ENCODE data around the gene GP1BB.

GP1BB gene

DNA sequence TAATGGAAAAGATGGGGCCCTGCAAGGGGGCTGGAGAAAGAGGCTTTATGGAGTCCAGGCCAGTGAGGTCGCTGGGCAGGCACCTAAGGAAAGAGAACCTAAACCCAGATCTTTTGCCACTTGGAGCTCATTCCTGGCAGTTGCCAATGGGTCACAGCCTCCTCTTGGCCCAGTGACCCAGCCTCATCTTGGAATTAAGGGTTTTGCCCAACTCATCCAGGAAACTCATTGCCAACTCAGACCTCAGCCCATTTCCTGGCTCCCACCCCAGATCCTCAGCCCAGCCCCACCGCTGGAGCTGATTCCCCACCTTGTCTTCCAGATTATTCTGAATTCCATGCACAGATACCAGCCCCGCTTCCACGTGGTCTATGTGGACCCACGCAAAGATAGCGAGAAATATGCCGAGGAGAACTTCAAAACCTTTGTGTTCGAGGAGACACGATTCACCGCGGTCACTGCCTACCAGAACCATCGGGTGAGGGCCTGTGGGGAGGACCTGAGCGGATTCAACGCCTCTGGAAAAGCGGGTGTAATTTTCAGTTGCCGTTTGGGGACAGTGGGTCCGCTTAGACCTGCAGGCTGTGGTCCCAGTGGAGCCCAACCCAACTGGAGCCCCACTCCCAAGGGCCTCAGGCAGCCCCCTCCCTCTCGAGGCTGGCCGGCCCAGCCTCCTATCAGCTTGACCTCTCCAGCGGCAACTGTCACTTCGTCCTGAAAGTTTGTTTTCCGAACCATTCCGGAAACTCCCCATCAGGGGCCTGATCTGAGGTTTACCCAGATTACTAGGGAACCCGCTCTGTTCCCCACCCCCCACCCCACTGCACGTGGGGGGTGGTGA is 41.5 kb downstream of the GP1BB start:
- no peak for DNase-seq

DNA sequence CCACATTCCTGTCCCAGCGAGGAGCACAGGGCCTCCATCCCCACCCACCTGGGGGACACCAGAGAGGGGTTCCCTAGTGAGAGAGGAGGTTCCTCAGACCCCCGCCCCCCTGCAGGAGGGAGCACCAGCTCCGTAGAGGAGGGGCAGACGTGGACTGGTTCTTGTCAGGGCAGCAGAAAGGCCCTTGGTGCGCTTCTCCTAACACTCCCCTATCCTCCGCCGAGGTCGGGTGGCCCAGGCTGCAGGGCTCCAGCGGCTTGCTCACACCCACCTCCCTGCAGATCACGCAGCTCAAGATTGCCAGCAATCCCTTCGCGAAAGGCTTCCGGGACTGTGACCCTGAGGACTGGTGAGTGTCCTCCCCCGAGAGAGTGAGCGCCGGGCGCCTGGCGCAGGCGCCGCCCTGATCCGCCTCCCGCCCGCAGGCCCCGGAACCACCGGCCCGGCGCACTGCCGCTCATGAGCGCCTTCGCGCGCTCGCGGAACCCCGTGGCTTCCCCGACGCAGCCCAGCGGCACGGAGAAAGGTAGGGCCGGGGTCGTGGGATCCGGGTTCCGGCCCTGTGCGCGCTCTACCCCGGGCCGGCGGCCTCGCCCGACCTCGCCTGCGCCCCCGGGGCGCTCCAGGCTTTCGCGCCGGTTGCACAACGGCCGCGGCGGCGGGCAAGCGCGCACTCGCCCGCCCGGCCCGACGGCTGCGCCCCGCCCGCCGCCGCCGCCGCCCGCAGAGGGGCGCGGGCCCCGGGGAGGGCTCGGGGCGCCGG is 42.3 kb downstream of the GP1BB start:
- DNase-seq, result no peak

DNA sequence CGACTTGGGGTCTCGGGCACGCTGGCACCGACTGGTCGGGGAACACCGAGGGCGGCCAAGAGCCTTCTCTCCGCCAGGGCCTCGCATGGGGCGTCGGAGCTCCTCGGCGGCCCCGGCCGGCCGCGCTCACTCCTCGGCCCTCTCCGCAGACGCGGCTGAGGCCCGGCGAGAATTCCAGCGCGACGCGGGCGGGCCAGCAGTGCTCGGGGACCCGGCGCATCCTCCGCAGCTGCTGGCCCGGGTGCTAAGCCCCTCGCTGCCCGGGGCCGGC is 42.8 kb downstream of the GP1BB start:
- no peak for DNase-seq

DNA sequence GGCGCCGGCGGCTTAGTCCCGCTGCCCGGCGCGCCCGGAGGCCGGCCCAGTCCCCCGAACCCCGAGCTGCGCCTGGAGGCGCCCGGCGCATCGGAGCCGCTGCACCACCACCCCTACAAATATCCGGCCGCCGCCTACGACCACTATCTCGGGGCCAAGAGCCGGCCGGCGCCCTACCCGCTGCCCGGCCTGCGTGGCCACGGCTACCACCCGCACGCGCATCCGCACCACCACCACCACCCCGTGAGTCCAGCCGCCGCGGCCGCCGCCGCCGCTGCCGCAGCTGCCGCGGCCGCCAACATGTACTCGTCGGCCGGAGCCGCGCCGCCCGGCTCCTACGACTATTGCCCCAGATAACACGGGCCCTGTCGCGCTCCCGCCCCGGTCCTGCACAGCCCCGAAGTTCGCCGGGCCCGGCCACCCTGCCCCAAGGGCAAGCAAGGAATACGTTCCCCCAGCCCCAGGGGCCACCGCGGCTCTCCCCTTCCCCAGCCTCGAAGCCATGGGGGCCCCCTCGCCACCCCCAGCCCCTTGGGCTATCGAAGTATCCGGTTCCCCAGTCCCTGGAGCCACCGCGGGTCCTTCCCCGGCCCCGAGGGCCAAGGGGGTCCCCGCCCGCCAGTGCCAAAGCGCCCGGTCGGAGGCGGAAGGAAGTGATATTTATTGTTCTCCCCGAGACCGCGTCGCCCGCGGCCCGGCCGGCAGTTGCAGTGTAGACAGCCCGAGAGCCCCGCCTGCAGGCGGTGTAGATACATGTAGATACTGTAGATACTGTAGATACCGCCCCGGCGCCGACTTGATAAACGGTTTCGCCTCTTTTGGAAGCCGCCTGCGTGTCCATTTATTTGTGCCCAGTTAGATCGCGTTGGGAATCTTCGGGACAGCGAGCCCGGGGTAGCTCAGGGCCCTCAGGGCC is 43.4 kb downstream of the GP1BB start:
- DNase-seq, result no peak

DNA sequence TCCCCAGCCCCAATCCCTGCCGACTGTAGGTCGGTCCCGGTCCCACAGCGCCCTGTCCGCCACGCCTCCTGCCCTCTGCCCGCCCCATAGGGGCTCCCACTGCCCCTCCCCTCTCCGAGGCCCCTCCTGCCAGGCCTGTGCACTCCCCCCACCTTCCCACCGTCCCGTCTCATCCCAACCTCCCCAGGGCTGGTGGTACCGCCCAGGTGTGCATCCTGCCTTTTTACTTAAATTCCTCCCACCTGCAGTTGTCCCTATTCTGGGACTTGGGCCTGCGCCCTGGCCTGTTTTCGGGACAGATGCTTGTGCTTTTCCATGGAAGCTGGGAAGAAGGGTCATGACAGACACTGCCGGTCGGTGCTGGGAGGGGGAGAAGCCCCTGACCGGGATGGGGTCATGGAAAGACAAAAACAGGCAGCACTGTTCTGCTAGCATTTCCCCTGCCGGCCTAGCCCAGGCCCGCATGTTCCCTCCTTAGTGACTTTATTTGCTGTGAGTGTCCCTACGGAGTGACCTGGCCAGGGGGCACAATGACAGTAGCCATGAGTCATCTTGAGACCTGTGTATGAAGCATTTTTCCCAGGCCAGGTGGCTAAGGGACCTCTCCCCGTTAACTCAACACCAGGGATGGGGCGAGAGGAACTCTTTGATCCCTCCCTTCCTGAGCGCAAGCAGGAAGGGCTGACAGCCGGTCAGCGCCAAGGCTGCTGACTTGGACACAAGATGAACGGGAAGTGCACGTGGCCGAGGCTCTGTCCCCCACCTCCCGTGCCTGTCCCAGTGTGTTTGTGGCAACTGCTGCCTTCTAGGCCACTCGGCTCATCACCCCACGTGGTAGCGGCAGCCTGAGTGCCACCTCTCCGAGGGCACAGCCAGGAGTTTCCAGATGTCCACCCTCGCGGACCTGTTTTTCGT is 44.3 kb downstream of the GP1BB start:
- no peak for DNase-seq

DNA sequence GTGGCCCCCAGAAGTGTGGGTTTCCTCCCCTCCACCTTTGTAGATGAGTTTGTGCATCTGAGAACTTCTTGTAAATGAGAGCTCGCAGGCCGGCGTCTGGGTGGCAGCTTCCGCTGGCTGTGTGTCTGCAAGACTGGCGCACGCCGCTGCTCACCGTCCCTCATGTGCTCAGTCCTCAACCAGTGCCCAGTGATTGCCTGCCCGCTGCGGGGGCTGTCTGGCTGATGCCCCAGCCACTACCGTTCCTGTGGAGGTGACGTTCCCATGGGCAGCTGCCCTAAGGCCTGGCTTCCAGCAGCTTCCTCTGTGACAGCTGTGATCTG is 46.0 kb downstream of the GP1BB start:
- no peak for DNase-seq

DNA sequence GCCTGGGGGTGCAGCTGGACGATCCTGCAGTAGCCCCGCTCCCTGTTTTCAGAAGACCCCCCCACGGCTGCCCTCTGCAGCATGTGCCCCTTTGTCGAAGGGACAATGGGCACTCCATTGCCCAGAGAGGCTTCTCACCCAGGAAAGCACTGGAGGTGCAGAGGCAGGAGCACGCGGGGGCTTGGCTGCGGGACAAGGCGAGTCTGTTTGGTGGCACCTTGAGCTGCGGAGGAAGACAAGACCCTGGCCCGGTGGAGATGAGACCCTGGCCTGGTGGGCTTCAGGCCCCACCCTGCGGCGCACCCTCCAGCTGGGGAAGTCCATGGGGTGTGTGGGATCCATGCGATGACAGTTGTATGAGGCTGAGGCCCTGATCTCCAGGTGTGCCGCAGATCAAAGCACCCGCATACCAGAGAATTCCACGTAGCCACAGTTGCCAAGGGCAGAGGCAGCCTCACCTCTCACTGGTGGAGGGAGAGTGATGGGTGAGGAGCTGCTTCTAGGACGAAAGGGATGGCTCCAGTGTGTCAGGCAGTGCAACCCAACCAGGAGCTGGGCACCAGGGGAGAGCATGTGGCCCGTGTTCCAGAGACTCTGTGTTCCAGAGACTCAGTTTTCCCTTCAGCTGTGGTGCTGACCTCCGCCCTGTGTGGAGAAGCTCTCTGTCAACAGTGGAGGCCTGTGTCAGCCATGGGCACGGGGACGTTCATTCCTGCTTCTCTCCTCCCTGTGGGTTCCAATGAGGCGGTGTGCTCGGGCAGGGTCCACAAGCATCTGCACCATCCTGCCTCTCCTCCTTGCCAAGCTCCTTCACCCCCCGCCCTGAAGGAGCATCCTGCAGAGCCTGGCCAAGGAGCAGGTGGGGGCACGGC is 47.2 kb downstream of the GP1BB start:
- no peak for DNase-seq

DNA sequence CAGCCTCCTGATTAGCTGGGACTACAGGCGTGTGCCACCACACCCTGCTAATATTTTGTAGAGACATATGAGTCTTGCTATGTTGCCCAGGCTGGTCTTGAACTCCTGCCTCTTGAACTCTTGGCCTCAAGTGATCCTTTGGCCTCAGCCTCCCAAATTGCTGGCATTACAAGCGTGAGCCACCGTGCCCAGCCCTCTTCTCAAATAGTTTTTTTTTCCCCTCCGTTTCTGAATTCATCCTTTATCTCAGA is 49.0 kb downstream of the GP1BB start:
- no peak for DNase-seq

DNA sequence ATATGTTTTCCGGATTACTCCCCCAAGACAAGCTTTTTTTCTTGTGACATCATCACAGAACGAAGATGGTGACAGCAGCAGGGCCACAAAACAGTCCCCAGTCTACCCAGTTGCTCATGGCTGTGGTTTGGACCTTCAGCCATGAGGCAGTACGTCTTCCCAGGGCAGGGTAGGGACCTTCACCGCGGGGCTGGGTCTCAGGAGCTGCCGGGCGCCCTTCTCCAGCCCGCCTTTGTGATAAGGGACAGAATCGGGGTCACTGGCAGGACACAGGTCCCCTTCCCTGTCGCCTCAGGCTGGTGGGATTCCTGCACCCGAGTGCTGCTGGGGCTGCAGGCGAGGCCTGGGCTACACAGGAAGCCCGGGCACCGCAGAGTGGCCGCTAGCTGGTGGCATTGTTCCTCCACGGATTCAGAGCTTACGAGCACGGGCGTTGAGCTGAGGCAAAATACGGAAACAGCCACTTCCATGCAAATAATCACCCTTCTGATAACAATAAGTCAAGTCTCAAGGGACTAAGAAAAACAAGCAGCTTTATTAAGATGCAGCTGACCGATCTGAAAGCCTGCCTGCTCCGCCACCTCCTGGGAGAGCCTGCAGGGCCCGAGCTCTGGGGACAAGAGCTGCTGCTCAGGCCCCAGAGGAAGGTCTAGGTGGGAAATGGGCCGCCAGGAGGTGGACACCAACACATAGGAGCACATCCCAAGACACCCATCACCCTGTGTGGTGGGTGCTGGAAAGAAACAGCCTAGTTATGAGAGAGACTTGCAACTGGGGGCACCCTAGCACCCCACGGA is 49.5 kb downstream of the GP1BB start:
- DNase-seq, result no peak

DNA sequence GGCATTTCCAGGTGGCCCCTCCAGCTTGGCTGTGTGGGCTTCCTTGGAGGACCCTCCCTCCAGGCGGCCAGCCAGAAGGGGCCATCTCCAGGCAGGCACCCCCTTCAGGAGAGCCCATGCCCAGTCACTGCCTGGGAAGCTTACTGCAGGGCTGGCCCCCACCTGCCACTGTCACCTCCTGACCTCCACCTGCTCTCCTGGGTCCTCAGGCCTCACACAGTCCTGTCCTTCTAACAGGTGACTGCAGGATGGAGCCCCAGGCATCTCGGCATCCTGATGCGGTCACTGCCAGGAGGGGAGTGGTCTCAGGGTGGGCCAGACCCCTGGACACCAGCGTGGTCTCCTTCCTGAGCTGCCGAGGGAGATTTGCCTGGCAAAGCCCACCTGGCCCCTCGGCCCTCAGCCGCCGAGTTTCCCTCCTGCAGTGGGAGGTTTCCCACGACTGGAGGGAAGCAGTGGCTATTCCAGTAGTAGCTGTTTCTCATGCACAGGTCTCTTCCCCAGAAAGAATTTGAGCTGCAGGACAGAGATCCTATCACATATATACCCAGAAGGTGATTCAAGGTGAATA is 50.2 kb downstream of the GP1BB start:
- DNase-seq, result no peak

Measured in anterior cingulate cortex (tissue), 58 donors.